ENCODE data around the gene KASH5.
"Not testable (repeated sequence)": the region's sequence is repeated elsewhere in the genome, so short reads cannot be mapped to it uniquely, and the experiment has no call there.

The KASH5 gene

DNA sequence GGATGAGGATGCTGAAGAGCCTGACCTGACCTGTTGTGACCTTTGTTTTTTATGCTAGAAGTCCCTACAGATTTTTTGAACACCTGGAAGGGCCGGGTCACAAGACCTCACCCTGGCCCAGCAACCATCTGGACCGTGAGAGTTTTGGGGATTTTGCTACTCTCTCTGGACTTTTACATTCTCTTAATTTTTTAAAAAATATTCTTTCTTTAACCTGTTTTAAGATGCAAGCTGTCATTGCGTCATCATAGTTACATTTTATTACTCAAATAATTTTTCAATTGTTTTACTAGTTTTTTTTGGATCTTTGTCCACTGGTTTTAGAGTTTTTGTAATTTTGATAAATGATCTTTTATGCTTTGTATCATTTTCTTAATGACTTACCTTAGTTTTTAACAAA, 16.9 kb upstream of the KASH5 start:
- TF ChIP-seq, protein P1, sequence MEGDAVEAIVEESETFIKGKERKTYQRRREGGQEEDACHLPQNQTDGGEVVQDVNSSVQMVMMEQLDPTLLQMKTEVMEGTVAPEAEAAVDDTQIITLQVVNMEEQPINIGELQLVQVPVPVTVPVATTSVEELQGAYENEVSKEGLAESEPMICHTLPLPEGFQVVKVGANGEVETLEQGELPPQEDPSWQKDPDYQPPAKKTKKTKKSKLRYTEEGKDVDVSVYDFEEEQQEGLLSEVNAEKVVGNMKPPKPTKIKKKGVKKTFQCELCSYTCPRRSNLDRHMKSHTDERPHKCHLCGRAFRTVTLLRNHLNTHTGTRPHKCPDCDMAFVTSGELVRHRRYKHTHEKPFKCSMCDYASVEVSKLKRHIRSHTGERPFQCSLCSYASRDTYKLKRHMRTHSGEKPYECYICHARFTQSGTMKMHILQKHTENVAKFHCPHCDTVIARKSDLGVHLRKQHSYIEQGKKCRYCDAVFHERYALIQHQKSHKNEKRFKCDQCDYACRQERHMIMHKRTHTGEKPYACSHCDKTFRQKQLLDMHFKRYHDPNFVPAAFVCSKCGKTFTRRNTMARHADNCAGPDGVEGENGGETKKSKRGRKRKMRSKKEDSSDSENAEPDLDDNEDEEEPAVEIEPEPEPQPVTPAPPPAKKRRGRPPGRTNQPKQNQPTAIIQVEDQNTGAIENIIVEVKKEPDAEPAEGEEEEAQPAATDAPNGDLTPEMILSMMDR (IDR thresholded peaks at IDR 0.05; ENCODE audit: low read depth, low read length, missing control alignments): no peak
- DNase-seq (ENCODE audit: extremely low read depth, low read depth): no peak
- no peak overlapping the region for H3K4me3 ChIP-seq (replicated peaks; ENCODE audit: low read depth, low read length)

DNA sequence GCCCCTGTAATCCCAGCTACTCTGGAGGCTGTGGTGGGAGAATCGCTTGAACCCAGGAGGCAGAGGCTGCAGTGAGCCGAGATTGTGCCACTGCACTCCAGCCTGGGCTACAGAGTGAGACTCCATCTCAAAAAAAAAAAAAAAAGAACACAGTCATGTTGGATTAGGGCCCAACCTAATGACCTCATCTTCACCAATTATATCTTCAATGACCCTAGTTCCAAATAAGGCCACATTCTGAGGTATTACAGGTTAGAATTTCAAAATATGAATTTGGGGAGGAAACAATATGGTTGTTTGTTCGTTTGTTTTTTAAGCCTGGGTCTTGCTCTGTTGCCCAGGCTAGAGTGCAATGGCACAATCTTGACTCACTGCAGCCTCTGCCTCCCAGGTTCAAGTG, 14.9 kb upstream of the KASH5 start:
- not testable (repeated sequence) for DNase-seq (ENCODE audit: extremely low read depth, low read depth); H3K4me3 ChIP-seq (replicated peaks; ENCODE audit: low read depth, low read length)

DNA sequence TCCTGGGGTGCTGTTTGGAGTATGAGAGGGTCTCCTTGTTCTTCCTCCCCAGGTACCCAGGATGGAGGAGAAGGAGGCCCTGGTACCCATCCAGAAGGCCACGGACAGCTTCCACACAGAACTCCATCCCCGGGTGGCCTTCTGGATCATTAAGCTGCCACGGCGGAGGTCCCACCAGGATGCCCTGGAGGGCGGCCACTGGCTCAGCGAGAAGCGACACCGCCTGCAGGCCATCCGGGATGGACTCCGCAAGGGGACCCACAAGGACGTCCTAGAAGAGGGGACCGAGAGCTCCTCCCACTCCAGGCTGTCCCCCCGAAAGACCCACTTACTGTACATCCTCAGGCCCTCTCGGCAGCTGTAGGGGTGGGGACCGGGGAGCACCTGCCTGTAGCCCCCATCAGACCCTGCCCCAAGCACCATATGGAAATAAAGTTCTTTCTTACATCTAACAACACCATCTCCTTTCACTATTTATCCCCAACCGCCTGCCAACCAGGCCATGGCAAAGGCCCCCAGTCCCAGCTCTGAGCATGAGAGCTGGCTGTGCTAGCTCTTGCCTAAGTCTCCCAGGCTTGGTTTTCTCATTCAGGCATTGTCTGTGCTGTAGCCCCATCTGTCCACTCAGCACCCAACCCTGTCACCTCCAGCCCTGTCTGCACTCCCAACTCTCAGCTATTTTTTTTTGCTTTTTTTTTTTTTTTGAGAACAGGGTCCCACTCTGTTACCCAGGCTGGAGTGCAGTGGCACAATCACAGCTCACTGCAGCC, 13.2 kb upstream of the KASH5 start:
- TF ChIP-seq, protein P1 (IDR thresholded peaks at IDR 0.05; ENCODE audit: low read depth, low read length, missing control alignments): no peak
- no peak for DNase-seq (ENCODE audit: extremely low read depth, low read depth)
- no peak overlapping the region for H3K4me3 ChIP-seq (replicated peaks; ENCODE audit: low read depth, low read length)

DNA sequence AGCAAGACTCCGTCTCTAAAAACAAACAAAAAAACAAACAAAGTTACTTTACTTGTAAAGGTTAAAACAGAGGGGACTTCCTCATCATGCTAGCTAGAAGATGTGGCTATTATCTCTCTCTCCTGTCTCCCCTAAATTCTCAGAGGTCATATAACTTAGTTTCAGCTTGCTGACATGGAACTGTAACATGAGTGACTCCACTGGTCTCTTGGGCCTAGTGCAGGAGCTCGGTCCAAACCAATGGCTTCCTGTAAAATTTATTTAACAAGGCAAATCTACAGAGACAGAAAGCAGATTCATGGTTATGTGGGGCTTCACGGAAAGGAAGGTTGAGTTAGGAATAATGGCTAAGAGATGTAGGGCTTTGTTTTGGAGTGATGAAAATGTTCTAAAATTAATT, 9.5 kb upstream of the KASH5 start:
- TF ChIP-seq, protein P1 (IDR thresholded peaks at IDR 0.05; ENCODE audit: low read depth, low read length, missing control alignments): no peak
- DNase-seq (ENCODE audit: extremely low read depth, low read depth): no peak
- H3K4me3 ChIP-seq (replicated peaks; ENCODE audit: low read depth, low read length): no peak overlapping the region

DNA sequence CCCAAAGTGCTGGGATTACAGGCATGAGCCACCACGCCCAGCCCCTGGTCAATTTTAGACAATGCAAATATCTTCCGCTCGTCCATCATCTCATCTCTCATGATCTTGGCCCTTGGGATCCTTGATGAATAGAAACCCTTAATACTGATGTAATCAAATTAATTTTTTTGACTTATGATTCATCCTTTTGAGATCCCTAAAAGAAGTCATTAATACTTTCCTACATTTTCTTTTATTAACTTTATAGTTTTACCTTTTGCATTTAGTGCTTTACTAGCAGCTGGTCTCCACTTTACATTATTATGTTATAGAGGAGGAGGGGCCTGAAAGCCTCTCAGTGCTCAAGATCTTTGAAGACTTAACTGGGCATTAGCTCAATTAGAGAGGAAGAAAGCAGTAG, 7.7 kb upstream of the KASH5 start:
- DNase-seq (ENCODE audit: extremely low read depth, low read depth): no peak
- H3K4me3 ChIP-seq (replicated peaks; ENCODE audit: low read depth, low read length): no peak overlapping the region
- TF ChIP-seq, protein P1 (IDR thresholded peaks at IDR 0.05; ENCODE audit: low read depth, low read length, missing control alignments): no peak

DNA sequence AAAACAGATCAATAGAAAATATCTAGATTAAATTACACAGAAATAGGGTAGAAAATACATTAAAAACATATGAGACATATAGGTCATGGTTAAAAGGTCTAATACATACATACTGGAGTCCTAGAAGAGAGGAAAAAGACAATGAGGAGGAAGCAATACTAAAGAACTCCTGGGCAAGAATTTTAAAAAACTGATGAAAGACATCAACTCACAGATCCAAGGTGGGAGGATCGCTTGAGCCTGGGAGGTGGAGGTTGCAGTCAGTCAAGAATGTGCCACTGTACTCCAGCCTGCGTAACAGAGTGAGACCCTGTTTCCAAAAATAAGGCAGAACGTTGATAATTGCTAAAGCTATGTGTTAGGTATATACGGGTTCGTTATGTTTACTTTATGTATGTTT, 5.4 kb upstream of the KASH5 start:
- TF ChIP-seq, protein P1 (IDR thresholded peaks at IDR 0.05; ENCODE audit: low read depth, low read length, missing control alignments): no peak
- H3K4me3 ChIP-seq (replicated peaks; ENCODE audit: low read depth, low read length): no peak overlapping the region
- DNase-seq (ENCODE audit: extremely low read depth, low read depth): no peak

DNA sequence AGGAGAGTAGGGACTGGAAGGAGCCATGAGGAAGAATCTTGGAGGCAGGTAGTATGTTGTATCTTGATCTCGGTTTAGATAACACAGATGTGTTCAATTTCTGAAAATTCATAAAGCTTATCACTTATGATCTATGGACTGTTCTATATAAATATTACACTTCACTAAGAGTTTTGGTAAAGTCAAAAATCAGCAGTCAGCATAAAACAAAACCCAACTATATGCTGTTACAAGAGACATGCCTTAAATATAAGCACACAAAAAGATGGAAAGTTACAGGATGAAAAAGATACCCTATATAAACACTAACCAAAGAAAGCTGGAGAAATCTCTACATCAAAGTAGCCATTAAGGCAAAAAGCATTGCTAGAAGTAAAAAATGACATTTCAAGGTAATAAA, 4.5 kb upstream of the KASH5 start:
- no peak overlapping the region for H3K4me3 ChIP-seq (replicated peaks; ENCODE audit: low read depth, low read length)
- TF ChIP-seq, protein P1 (IDR thresholded peaks at IDR 0.05; ENCODE audit: low read depth, low read length, missing control alignments): no peak
- no peak for DNase-seq (ENCODE audit: extremely low read depth, low read depth)
